GM18909 (cell line): ENCODE results near the gene ZNF319.
A peak's percentile ranks its signal among the peaks of the same experiment; 100 is the strongest.

Source experiments
- ATAC-seq: cut with Tn5 transposase; IDR thresholded peaks from one replicate; pipeline ENCODE4 v1.9.1; 2021; ENCODE audit warnings: mild to moderate bottlenecking; ENCODE audit not compliant: unreplicated experiment, poor library complexity

ZNF319 gene

DNA sequence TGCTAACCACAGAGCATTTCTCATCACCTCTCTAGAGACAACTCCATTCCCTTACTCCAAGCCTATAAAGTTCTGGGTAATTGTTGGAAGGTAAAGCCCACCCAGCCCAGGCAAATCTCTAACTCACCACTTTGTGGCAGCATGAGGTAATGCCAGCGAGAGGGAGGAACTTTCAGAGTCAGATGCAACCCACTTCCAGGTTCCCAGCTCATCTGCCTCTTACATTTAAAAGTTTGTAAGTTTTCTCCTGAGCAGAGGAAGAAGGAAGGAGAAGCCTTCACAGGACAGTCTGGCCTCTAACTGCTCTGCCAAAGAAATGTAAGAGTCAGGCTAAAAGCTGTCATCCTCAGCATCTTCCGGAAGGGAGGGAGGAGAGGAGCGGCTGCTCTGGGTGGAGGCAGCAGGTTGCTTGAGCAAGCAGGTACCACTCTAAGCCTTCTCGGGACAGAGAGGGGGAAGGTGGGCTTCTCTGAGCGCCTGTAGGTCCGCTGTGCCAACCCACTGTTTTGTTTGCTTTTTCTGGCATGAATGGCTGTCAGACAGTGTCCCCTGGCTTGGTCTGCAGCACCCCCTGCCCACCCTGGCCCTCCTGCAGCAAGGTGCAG lies 1.0 kb downstream of the ZNF319 start:
- no peak for ATAC-seq

DNA sequence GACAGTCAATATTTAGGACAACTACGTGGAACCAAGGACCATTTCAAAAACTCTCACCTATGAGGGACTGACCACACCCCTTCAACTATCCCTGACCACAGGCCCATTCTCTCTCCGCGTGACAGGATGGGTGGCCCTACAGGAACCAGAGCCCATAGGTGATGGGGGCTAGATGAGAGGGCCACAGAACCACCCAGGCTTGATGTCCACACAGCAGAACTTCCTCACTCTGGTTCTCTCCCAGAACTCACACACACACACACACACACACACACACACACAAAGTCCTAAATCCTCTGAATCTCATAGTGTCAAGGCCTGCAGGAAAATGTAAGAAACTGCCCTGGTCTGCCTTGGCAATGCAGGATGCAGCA lies 1.5 kb downstream of the ZNF319 start:
- ATAC-seq, result no peak

DNA sequence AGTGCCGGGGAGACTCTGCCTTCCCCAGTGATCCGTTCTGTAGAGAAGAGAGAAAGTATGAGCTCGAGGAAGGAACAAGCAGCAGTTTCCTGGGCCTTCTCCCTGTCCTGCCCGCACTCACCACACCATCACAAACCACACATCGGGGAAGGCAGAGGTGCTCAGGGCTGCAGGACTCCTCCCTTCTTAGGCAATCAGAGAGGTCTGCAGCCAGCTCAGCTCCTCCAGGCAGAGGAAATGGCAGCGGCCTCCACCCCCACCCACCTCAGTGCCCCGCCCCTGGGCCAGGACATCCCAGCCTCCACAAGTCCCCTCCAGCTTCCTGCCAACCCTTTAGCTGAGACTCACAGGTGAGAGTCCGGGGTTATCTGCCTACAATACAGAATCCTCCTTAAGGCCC lies 2.0 kb downstream of the ZNF319 start:
- ATAC-seq, result no peak

DNA sequence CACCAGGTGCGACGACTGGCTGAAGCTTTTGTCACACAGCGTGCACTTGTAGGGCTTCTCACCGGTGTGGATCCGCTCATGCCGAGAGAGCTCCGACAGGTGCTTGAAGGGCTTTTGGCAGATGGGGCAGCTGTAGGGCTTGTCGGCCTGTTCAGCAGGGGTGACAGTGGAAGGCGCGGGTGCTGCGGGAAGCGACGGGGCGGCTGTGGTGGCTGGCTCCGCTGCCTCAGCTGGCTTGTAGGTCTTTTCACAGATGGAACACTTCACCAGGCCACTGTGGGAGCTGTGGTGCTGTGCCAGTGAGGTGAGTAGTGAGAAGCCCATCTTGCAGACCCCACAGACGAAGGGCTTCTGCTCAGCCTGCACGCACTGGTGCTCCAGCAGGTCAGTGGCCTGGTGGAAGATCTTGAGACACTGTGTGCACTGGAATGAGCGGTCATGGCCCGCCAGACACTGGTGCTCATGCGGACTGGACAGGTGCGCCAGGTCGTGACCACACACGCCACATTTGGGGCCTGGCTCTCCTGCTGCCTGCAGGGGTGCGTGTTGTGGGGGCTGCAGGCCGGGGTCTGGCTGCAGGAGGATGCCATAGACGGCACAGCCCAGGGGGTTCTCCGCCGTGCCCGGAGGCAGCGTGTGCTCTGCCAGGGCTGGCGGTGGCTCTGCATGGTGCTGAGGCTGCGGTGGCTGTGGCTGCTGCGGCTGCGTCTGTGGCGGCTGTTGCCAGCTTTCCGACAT lies 2.8 kb downstream of the ZNF319 start:
- no peak for ATAC-seq

DNA sequence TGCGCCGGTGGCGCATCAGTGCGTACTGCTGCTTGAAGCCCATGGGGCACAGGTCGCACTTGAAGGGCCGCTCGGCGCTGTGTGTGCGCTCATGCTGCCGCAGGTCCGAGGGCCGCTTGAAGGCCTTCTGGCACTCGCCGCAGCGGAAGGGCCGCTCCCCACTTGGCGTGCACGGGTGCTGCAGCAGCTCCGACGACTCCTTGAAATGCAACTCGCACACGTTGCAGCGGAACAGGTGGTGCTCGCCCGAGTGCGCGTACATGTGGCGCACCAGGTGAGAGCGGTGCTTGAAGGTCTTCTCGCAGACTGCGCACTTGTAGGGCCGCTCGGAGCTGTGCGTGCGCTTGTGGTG lies 3.3 kb downstream of the ZNF319 start:
- ATAC-seq, result no peak

DNA sequence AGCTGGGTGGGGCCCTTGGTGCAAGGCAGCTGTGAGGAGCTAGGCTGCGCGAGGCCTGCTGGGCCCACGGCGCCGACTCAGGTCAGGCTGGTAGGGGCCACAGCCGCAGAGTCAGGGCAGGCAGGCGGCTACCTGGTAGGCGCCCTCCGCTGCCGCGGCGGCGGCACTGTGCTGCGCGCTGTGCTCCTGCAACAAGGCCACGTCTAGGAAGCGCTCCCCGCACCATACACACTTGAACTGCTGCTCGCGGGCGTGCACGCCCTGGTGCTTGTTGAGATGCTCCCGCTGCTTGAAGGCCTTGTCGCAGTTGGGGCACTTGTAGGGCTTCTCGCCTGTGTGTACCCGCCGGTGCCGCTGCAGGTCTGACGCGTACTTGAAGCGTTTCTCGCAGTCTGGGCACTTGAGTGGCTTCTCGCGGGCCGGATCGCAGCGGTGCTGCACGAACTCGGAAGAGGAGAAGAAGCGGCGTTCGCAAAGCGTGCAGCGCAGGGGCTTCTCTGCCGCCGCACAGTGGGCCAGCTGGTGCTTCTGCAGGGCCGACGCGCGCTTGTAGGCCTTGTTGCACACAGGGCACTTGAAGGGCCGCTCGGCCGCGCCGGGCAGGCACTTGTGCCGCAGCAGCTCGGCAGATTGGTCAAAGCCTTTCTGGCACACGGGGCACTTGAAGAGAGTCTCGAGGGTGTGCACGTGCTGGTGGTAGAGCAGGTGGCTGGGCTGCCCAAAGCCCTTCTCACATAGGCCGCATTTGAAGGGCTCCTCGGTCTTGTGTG lies 3.9 kb downstream of the ZNF319 start:
- ATAC-seq, result no peak

DNA sequence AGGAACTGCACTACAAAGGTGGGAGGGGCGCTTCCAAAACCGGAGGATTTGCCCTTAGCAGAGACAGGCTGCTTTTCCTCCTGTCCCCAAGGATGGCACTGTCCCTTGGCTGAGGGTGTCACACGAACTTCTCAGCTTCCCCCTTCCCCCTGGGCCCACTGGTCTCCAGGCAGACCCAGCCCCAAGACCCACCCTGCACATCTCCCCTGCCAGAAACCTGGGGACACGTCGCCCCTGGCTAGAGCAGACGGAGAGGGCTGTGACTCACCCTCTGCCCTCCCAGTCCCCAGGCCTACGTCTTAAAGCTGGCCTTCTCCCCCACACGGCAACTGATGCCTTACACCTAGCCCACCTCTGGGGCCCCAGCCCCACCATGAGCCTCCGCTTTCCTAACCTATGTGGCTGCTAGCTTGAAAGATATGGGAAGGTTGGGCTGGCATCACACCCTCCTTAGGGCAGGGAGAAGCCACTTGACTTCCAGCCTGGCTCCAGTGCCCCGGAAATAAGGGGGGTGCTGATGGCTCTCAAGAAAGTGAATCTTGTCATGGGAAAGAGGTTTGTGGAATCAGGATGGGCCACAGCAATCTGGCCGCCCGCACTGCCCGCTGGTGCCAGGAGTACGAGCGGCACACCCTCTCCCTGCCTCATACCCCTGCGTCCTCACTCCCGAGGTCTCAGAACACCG lies 4.6 kb downstream of the ZNF319 start:
- ATAC-seq, result no peak

DNA sequence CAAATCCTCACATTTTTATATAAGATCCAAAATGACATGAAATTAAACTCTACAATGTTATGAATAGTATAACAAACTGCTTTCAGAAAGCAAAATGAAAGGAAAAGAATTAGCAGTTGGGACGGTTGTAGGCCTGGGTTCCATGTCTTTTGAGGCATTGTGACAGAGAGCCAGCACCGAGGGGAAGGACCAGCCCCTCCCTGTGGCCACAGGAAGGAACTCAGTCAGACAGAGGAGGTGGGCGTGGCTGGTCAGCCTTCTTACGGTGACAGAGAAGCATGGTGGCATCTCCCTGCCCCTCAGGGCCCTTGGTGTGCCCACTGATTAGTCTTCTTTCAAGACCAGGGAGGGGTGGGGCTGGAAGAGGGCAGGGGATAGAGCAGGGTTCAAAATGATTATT lies 5.7 kb downstream of the ZNF319 start:
- peak; percentile 62 for ATAC-seq

DNA sequence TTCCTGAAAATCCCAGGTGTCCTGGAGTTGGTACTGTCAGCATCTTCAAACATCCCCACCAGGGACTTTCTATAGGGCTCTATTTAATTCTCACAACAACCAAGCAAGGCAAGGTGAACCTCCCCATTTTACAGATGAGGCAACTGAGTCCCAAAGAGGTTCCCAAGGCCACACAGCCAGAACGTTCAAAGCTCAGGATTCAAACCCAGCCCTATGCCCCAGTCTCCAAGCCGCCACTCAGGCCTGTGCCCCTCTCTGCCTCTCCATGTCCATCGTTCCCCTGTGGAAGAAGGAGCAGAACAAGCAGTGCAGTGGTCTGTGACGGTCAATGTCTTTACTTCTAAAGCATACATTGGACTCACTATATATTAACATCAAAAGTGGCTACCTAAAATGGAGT lies 6.1 kb downstream of the ZNF319 start:
- ATAC-seq, result no peak

DNA sequence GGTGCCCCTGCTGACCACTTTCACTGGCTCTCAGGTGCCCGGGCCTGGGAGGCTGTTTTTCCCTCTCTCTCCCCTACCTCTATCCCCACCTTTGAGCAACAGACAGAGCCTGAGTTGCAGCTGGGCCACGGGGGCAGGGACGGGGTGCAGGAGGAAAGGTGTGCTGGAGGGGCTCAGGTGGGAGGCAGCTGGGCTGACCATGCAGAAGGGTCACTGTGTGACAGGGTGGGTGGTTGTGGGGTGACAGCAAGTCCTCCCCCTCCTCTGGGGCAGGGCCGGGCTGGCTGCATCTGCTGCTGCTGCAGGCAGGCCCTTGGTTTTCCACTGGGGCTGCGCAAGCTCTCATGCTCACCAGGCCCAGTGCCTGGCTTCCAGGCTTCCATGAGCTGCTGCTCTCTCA lies 6.6 kb downstream of the ZNF319 start:
- ATAC-seq, result no peak

DNA sequence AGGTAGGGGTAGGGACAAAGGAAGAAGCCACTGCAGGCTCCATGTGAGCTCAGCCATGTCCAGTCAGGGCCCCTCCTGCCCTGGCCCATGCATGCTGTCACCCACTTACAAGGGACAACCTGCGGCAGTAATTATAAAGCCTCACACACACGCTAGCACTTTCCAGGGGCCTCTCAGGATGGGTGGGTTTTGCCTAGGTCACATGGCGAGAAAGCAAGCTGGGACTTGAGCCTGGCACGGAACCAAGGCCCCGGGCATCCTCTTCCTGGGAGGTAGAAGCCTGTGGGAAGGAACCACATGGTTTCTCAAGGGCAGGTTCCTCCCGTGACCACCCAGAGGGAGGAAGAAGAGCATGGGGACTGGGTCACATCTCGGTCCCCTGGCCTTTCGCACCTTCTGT lies 7.0 kb downstream of the ZNF319 start:
- ATAC-seq, result no peak

DNA sequence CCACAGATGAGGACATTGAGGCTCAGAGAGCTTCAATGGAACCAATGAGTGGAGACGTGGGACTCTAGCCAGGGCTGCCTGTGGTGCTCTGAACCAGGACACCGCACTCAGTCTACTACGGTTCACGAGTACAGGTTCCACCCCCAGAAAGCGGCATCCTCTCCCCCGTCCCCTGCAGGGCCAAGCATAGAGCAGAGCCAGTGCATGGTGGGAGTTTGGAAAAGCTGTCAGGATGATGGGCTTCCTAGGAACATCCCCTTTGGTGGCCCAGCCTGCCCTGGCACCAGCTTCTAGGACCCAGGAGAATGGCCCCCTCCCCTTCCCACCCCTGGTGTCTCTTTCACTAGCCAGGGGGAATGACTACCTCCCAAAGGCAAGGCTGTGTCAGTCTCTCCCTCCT lies 8.4 kb downstream of the ZNF319 start:
- ATAC-seq, result no peak

DNA sequence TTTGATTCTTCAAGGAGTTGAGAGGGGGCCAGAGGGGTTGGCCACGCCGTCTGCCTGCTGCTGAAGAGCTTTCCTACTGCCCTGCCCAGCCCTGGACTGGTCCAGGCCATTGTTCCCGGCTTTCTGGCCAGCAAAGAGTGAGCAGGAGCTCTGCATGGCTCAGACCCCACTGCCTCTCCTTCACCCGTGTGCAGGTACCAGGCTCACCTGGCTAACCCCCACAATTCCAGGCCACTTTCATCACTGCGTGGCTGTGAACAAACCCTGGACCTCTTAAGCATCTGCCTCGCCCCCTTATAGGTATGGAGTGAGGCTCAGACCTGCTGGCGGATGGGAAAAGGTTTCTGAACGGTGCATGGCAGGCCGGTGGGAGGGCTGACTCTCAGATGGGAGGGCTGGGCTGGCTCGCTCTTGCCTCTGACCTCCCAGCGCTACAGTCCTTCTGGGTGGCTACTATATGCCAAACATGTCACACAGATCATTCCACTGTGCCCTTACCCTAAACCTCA lies 8.9 kb downstream of the ZNF319 start:
- ATAC-seq, result no peak

DNA sequence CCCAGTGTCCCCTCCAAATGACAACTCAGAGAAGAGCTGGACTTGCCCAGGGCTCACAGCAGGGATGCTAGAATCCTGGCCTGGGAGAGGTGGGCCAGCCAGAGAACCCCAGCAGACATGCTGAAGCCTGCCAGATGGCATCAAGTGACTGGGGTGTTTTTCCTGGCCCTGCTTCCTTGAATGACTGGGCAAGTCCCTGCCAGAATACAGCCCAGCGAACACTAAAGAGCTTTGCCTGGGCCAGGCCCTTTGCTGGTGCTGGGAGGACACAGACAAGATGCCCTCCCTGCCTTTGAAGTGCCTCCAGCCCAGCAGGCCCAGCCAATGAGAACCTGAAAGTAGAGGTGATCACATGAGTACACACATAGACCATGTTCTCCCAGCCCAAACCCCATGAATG lies 11.5 kb downstream of the ZNF319 start:
- ATAC-seq, result no peak

DNA sequence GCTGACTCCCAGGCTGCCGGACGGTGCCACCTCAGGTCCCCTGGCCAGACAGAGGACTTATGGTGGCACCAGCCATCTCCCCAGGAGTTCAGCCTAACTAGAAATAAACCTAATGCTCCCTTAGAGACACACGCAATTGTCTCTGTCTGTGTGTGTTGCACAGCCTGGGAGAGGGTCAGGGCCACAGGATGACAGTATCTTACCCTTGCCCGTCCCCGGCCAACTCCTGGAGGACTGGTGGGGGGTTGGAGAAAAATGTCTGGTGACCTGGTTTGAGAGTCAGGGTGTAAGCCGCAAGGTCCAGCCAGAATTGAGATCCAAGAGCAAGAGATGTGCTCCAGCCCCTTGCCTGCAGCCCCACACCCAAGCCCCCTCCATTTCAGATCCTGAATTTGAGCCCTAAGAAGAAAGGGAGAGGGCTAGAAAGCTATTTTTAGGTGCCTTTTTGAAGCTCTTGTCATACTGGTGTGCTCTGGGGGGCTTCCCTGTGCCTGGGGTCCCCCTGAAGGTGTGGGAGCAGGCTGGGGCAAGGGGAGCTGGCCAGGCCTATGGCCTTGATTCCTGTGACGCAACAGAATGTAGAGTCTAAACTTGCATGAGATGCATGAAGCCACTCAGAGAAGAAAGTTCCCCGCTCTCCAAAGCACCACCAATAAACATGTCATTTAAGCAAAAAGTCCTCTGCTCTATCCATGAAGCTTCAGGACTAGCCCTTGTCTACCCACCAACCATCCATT lies 12.9 kb downstream of the ZNF319 start:
- no peak for ATAC-seq

DNA sequence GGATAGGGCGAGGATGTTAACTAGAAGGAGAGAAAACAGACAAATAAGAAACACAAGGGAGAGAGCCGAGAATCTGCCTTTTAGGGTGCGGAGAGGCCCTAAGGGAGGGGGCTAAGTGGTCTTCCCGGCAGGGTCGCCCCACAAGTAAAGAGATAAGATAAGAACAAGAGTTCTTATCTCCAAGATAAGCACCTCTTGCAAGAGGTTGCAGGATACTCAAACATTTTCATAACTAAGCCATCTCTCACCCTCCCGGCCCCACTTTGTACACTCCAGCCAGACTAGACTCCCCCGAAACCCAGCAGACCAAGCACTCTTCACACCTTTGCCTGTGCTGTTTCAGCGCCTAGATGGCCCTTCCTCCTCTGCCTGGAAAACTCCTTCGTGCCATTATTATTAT lies 14.3 kb downstream of the ZNF319 start:
- no peak for ATAC-seq

DNA sequence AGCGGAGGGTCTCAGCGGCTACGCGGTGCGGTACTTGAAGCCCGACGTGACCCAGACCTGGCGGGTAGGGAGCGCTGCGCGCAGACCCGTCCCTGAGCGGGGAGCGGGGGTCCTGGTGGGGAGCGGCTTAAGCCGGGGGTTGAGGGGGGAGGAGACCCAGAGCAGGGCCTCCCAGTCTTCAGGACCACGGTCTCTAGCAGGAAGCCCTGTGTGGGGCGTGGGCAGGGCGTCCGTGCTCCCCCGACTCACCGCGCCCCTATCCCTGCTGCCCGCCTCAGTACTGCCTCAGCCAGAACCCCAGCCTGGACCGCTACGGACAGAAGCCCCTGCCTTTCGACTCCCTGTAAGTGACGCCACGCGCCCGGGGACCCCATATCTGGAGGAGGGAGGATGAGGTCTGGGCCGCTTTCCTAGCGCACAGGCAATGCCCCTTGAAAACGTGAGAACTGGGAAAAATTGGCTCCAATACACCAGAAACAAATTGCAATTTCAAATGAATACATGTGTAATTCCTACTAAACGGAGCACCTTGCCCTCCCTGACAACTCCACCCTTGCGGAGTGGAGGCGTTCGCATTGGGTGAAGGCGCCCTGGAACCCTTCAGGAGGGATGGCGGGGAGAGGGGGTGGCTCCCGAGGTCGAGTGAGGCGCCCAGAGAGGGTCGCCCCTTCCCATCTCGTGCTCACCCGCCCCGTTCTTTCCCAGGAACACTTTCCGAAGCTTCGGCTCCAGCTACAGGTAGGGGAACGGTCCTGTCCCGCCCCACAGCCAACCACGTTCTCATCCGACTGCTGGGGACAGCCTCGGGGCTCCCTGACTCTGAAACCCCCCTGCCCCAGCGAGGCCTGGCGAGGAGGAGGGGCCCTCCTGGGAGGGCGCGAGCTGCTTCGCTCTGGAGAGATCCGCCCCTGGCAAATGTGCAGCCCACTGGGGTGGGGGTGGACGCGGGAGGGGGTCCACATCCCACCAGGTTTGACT lies 15.0 kb downstream of the ZNF319 start:
- peak; percentile 19 for ATAC-seq

DNA sequence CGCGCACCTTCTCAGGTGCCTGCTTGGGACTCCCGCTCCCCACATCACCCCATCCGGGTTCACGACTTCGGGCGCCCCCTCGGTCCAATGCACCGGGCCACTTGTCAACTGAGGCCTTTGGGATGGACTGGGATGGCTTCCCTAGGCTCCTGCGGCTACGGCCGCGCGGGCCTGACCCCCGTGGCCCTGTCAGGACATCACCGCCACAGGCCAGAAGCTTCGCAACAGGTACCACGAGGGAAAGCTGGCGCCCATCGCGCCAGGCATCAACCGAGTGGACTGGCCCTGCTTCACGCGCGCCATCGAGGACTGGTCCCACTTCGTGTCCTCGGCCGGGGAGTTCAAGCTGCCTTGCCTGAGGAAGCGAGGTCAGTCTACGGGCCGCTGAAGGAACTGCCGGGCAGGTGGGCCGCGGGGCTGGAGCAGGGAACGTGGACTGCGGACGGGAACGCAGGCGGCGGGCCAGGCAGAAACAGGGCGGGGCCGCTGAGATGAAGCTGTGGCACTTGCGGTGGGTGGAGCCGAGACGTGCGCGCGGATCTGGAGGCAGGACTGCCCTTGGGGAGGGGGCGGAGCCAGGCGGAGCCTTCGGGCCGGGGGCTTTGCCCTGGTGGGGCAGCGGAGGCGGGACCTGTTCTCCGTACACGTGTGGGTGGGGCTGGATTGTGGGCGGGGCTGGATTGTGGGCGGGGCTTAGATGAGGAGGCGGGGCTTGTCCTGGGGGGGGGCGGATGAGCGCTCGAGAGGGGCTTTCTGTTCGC lies 15.8 kb downstream of the ZNF319 start:
- peak; percentile 83 for ATAC-seq
